NCI-H2196 (cell line): ENCODE data around the gene DLGAP1.
"Not testable (repeated sequence)": the region's sequence is repeated elsewhere in the genome, so short reads cannot be mapped to it uniquely, and the experiment has no call there.

ENCODE experiments used
- DNase-seq: peaks from one replicate; lab custom pipeline; 2025; ENCODE audit not compliant: unreplicated experiment; lab: John Stamatoyannopoulos, UW

Gene DLGAP1

GRCh38 chr18:3706279-3707097 lies 748.6 kb downstream of the DLGAP1 start:
- no peak for DNase-seq

DNA sequence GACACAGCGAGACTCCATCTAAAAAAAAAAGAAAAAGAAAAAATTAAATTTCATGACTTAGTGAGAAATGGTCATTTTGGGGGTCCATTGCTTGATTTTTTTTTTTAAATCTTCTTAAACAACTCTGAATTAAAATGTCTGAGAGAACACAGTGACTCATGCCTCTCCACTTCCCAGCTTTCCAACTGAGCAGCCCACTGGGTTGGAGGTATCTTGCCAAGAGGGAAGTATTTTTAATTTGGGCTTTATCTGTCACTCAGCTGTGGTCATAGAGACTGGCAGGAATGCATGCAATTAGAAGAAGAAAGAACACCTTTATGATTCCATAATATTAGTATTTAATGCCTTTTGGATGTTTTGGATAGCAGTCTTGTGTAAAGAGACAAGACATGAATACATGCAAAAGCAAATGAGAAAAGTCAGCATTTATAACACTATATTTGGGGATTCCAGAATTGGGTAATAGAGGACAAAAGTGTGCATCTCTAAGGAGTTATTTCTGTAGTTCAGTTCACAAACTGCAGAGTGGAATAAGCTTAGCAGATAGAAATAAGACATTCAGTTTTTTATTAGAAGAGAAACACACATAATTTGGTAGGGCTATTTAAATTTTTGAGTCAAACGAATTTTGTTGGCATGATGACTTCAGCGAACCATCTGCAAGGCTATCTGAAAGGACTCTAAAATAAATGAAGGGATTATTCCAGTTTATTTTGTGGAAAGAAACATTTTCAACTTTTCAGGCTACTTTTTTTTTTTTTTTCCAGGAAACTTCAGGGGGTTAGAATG lies 750.4 kb downstream of the DLGAP1 start:
- DNase-seq, result no peak

DNA sequence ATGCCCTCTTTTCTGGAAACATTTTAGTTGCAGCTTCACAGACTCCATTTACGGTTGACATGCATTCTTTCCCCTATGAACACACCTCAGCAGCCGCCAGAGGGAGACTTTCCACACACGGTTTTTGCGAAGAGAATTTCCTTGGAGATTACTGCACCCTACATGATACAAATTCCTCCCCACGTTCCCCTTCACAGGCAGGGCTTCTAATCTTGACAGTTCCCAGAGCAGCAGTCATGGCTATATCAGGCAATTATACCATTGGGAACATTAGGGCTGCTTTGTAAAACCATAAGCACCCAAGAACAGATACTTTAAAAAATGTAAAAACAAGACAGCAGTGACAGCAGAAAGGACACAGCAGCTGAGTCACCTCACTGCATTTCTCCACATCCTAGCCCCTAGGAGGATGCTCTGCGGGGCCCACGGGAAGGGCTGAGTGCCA lies 751.4 kb downstream of the DLGAP1 start:
- peak; percentile 38 for DNase-seq

DNA sequence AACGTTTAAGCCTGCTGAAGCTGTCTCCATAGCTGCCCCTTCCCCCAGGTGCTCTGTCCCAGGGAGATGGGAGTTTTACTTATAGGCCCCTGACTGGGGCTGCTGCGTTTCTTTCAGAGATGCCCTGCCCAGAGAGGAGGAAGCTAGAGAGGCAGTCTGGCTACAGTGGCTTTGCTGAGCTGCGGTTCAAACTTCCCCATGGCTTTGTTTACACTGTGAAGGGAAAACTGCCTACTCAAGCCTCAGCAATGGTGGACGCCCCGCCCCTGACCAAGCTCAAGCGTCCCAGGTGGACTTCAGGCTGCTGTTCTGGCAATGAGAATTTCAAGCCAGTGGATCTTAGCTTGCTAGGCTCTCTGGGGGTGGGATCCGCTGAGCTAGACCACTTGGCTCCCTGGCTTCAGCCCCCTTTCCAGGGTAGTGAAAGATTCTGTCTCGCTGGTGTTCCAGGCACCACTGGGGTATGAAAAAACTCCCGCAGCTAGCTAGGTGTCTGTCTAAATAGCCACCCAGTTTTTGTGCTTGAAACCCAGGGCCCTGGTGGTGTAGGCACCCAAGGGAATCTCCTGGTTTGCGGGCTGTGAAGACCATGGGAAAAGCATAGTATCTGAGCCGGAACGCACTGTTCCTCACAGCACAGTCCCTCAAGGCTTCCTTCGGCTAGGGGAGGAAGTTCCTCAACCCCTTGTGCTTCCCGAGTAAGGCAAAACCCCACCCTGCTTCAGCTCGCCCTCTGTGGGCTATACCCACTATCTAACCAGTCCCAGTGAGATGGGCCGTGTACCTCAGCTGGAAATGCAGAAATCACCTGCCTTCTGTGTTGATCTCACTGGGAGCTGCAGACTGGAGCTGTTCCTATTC lies 755.2 kb downstream of the DLGAP1 start:
- not testable (repeated sequence) for DNase-seq

- not testable (repeated sequence) for DNase-seq
Observed at GRCh38 chr18:3694030-3694778, 760.9 kb downstream of the DLGAP1 start.

DNA sequence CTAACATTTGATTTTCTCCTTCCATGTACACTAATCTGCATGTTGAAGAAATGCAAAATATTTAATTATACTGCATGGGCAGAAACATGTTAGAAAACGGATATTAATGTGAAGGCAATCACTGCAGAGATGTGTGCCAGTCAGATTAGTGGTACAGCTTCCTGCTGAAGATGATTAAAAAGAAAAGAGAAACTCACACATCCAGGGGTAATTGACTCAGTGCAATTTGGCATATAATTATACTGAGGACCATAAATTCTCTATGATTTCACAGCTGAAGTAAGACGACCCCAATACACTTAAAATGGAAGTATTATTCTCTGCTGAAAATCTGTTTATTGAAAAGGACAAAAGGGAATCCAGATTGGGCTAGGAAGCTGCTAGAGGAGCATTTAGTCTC lies 761.7 kb downstream of the DLGAP1 start:
- no peak for DNase-seq

DNA sequence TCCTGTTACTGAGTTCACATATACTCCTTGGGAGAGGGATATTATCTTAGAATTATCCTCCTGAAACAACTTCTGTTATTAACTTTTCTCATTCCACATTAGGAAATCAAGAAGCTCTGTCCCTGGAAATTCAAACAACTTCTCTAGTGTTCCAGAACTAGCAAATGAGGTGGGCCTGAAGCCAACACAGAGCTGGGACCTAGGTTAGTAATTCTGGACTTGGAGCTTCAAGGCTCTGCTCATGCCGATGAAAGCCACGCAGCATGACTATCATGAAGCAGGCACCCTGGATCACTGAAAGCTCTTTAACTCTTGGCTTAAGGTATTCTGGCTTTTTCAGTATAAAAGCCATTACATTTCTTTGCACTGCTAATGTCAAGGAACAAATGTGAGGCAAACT lies 762.4 kb downstream of the DLGAP1 start:
- DNase-seq, result peak; percentile 80

- DNase-seq, result peak; percentile 96
Observed at GRCh38 chr18:3692113-3692621, 762.9 kb downstream of the DLGAP1 start.

GRCh38 chr18:3691705-3692104 lies 763.4 kb downstream of the DLGAP1 start:
- DNase-seq, result no peak

DNA sequence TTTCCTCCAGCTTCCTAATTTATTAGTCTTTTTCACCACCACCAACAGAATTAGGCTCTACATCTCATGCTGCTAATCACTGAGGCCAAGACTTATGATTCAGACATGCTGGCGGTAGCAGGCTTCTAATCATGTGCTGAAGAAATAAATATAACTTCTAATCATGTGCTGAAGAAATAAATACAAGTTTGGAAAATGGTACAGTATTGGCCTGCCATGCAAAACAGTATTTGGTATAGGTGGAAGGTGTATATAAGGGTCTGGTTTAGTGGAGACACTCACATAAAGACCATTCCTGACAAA lies 764.4 kb downstream of the DLGAP1 start:
- DNase-seq, result no peak

- DNase-seq, result no peak
Observed at GRCh38 chr18:3689986-3690763, 764.9 kb downstream of the DLGAP1 start.

DNA sequence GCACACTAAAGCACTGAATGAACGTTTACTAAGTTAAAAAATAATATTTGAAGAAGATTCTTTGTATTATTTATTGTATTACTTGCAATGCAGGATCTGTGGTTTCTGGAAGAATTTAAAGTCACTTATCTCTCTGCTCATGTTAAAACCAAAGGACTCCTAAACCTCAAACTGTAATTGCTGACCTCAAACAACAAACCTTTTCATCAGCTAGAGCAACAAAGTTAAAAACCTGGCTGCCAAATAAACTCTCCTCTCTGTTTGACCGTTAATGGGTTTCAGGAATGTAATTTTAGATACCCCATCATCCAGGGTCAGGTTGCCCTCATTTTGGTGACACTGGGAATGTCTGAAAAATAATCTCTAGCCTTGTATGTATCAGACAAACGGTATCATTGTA lies 766.0 kb downstream of the DLGAP1 start:
- peak; percentile 38 for DNase-seq

- peak; percentile 58 for DNase-seq
Observed at GRCh38 chr18:3688690-3689089, 766.4 kb downstream of the DLGAP1 start.

- no peak for DNase-seq
Observed at GRCh38 chr18:3683483-3683882, 771.6 kb downstream of the DLGAP1 start.

- no peak for DNase-seq
Observed at GRCh38 chr18:3682061-3682460, 773.0 kb downstream of the DLGAP1 start.

- DNase-seq, result no peak
Observed at GRCh38 chr18:3679241-3679640, 775.9 kb downstream of the DLGAP1 start.

DNA sequence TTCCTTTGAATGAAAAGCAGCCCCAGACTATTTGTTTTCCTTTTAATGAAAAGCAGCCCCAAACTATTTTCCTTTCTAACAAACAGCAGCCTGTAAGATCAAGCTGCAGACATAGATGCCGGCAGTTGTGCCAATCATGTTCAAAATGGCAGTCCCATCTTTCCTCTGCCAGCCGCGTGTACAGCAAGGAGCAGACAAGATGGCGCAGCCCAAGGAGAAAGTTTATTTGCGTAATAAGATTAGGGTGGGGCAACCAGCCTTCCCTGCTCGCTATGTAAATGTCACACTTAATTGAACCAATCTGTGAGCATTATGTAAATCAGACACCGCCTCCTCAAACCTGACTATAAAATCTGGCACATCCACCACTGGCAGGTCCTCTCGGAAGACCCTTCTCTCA lies 779.1 kb downstream of the DLGAP1 start:
- DNase-seq, result no peak

GRCh38 chr18:3675446-3675845 lies 779.7 kb downstream of the DLGAP1 start:
- no peak for DNase-seq

GRCh38 chr18:3671176-3671575 lies 783.9 kb downstream of the DLGAP1 start:
- no peak for DNase-seq

- no peak for DNase-seq
Observed at GRCh38 chr18:3669376-3669775, 785.7 kb downstream of the DLGAP1 start.
